ENCODE data around the gene MRPS18A. TPM values are rescaled to one million over a fixed set of nuclear protein-coding genes. Genes with fewer than 3 reads are reported as not detected.

The MRPS18A gene
- total and polyA plus RNA-seq, 9 of the 15 experiments (the other 6 are each of a cell fraction or from before 2014, with no cell fraction given): 87.5 to 243 (median 125) TPM

DNA sequence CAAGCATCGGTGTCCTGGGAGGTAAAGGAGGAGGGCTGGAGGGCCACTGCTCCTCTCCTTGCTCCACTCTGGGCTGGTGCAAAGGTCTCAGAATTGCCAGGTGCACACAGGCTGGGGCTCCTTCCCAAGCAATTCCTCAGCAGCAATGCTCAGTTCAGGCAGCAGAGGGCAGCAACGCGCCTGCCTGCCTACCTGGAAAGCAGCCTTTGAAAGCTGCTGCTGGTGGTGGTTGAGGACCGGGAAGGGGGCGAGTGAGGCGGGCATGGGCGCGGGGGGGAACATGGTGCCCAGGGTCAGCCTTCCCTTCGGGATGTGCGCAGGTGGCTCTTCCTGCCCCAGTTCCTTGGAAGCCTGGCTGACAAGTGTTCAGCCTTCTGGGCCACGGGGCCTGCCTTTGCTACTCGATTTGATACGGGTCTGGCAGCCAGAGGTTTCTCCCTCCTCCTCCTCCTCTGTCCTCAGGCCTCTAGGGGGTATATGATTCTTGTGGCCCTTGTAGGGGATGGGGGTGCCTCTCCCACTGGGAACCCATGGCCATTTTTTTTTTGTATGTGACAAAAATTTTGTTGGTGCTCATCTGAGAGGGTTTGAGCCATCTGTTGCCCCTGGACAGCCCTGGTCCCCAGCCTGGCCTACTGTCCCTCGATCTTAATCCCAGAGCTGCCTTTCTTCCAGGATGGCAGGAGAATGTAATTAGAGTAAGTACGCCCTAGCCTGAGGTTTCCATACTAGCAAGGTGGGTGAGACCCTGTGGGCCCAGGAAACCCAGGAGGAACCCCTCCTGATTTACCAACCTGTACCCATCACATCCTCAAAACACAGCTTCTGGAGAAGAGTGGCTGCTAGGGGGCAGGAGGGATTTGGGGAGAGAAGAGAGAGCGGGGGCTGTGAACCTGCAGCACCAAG, 20.1 kb downstream of the MRPS18A start (continued):
- TF ChIP-seq, protein P1, sequence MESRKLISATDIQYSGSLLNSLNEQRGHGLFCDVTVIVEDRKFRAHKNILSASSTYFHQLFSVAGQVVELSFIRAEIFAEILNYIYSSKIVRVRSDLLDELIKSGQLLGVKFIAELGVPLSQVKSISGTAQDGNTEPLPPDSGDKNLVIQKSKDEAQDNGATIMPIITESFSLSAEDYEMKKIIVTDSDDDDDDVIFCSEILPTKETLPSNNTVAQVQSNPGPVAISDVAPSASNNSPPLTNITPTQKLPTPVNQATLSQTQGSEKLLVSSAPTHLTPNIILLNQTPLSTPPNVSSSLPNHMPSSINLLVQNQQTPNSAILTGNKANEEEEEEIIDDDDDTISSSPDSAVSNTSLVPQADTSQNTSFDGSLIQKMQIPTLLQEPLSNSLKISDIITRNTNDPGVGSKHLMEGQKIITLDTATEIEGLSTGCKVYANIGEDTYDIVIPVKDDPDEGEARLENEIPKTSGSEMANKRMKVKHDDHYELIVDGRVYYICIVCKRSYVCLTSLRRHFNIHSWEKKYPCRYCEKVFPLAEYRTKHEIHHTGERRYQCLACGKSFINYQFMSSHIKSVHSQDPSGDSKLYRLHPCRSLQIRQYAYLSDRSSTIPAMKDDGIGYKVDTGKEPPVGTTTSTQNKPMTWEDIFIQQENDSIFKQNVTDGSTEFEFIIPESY (CRISPR knock-in tag; IDR thresholded peaks at IDR 0.05): peak; percentile 48; the same call in 1 of the 2 replicates
- TF ChIP-seq ZNF3 (CRISPR knock-in tag; IDR thresholded peaks at IDR 0.05) (no peak), ETV5 (CRISPR knock-in tag; IDR thresholded peaks at IDR 0.05; ENCODE audit: low read depth) (no peak), XRCC5 (IDR thresholded peaks at IDR 0.05; ENCODE audit: low read depth, low read length) (peak; percentile 75; the same call in 1 of the 2 replicates), HDGF (IDR thresholded peaks at IDR 0.05) (peak; percentile 72), RNF2 (IDR thresholded peaks at IDR 0.05) (no peak), POLR2H (tag; IDR thresholded peaks at IDR 0.05; ENCODE audit: low read depth) (no peak), SP1 (CRISPR knock-in tag; IDR thresholded peaks at IDR 0.05) (peak; percentile 44; the same call in 1 of the 2 replicates), CBX8 (IDR thresholded peaks at IDR 0.05; ENCODE audit: borderline replicate concordance, extremely low read depth, low read depth, low read length, poor library complexity, severe bottlenecking) (no peak), ZNF324 (CRISPR knock-in tag; IDR thresholded peaks at IDR 0.05) (no peak; the same call in 1 of the 2 replicates), POLR3A (IDR thresholded peaks at IDR 0.05; ENCODE audit: borderline replicate concordance, extremely low read depth, insufficient read depth, insufficient read length) (no peak), SETDB1 (IDR thresholded peaks at IDR 0.05; ENCODE audit: low read length) (no peak), KLF6 (CRISPR knock-in tag; IDR thresholded peaks at IDR 0.05; ENCODE audit: borderline replicate concordance) (0 out of 2 replicates have a peak, but pooled peaks have one; percentile 47), TCFL5 (CRISPR knock-in tag; conservative IDR thresholded peaks at IDR 0.05) (no peak; the same call in 1 of the 2 replicates)
- TF ChIP-seq, protein P2, sequence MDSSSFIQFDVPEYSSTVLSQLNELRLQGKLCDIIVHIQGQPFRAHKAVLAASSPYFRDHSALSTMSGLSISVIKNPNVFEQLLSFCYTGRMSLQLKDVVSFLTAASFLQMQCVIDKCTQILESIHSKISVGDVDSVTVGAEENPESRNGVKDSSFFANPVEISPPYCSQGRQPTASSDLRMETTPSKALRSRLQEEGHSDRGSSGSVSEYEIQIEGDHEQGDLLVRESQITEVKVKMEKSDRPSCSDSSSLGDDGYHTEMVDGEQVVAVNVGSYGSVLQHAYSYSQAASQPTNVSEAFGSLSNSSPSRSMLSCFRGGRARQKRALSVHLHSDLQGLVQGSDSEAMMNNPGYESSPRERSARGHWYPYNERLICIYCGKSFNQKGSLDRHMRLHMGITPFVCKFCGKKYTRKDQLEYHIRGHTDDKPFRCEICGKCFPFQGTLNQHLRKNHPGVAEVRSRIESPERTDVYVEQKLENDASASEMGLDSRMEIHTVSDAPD (CRISPR knock-in tag; IDR thresholded peaks at IDR 0.05): no peak
- TF ChIP-seq, protein P3, sequence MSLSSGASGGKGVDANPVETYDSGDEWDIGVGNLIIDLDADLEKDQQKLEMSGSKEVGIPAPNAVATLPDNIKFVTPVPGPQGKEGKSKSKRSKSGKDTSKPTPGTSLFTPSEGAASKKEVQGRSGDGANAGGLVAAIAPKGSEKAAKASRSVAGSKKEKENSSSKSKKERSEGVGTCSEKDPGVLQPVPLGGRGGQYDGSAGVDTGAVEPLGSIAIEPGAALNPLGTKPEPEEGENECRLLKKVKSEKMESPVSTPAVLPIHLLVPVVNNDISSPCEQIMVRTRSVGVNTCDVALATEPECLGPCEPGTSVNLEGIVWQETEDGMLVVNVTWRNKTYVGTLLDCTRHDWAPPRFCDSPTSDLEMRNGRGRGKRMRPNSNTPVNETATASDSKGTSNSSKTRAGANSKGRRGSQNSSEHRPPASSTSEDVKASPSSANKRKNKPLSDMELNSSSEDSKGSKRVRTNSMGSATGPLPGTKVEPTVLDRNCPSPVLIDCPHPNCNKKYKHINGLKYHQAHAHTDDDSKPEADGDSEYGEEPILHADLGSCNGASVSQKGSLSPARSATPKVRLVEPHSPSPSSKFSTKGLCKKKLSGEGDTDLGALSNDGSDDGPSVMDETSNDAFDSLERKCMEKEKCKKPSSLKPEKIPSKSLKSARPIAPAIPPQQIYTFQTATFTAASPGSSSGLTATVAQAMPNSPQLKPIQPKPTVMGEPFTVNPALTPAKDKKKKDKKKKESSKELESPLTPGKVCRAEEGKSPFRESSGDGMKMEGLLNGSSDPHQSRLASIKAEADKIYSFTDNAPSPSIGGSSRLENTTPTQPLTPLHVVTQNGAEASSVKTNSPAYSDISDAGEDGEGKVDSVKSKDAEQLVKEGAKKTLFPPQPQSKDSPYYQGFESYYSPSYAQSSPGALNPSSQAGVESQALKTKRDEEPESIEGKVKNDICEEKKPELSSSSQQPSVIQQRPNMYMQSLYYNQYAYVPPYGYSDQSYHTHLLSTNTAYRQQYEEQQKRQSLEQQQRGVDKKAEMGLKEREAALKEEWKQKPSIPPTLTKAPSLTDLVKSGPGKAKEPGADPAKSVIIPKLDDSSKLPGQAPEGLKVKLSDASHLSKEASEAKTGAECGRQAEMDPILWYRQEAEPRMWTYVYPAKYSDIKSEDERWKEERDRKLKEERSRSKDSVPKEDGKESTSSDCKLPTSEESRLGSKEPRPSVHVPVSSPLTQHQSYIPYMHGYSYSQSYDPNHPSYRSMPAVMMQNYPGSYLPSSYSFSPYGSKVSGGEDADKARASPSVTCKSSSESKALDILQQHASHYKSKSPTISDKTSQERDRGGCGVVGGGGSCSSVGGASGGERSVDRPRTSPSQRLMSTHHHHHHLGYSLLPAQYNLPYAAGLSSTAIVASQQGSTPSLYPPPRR (CRISPR knock-in tag; IDR thresholded peaks at IDR 0.05; ENCODE audit: borderline replicate concordance): no peak
- TF ChIP-seq, protein P4, sequence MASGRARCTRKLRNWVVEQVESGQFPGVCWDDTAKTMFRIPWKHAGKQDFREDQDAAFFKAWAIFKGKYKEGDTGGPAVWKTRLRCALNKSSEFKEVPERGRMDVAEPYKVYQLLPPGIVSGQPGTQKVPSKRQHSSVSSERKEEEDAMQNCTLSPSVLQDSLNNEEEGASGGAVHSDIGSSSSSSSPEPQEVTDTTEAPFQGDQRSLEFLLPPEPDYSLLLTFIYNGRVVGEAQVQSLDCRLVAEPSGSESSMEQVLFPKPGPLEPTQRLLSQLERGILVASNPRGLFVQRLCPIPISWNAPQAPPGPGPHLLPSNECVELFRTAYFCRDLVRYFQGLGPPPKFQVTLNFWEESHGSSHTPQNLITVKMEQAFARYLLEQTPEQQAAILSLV (tag; IDR thresholded peaks at IDR 0.05): no peak
